Heart right ventricle (tissue), 16 donors: ENCODE results near the gene CX3CR1. TPM values are rescaled to one million over a fixed set of nuclear protein-coding genes. Genes with fewer than 3 reads are reported as not detected.
A peak's percentile ranks its signal among the peaks of the same experiment; 100 is the strongest.

Experiments used
- ATAC-seq, 8 donors: fragments of 200-7000 bp; cut with Tn5 transposase; one replicate each; pipeline ENCODE4 v1.9.1; 2020; ENCODE audit warnings: mild to moderate bottlenecking in 8 of 8, moderate library complexity in 8 of 8, moderate number of reproducible peaks in 1 of 8
- DNase-seq, 2 donors: peaks; one replicate each; pipeline ENCODE4 v3.0.0-alpha.2; 2020
- H3K27ac ChIP-seq, 10 donors: fragments of 200-600 bp; sonication (generic) in 2 of 10; one replicate each; pipeline versions ENCODE4 v1.5.0 to v1.8.0; 2020 to 2022; ENCODE audit warnings: mild to moderate bottlenecking in 3 of 10
- H3K27me3 ChIP-seq, 7 donors: fragments of 200-600 bp; one replicate each; pipeline ENCODE4 v1.8.0; 2021 to 2022; ENCODE audit warnings: mild to moderate bottlenecking in 2 of 7
- H3K36me3 ChIP-seq, 9 donors: fragments of 200-600 bp; sonication (generic) in 1 of 9; one replicate each; pipeline versions ENCODE4 v1.5.0 to v1.8.0; 2020 to 2022; ENCODE audit warnings: mild to moderate bottlenecking in 2 of 9
- H3K4me1 ChIP-seq, 9 donors: fragments of 200-600 bp; sonication (generic) in 1 of 9; one replicate each; pipeline versions ENCODE4 v1.5.0 to v1.8.0; 2020 to 2022; ENCODE audit warnings: mild to moderate bottlenecking in 4 of 9
- H3K4me3 ChIP-seq, 10 donors: fragments of 200-600 bp; sonication (generic) in 2 of 10; one replicate each; pipeline versions ENCODE4 v1.5.0 to v1.8.0; 2020 to 2022; ENCODE audit warnings: mild to moderate bottlenecking in 7 of 10, moderate library complexity in 2 of 10
- H3K9me3 ChIP-seq, 11 donors: fragments of 200-600 bp in 10 of 11; sonication (generic) in 2 of 11; one replicate each; pipeline versions ENCODE4 v1.5.0 to v1.8.0; 2013 to 2022; ENCODE audit warnings: mild to moderate bottlenecking in 2 of 11, control low read depth in 1 of 11, moderate library complexity in 1 of 11
- CTCF ChIP-seq, 9 donors: fragments of 200-600 bp; sonication (generic) in 2 of 9; IDR thresholded peaks; one replicate each; pipeline versions ENCODE4 v1.5.0 to v1.8.0; 2021 to 2022; ENCODE audit warnings: antibody characterized with exemption in 9 of 9, mild to moderate bottlenecking in 5 of 9, moderate library complexity in 1 of 9
- WGBS, 2 donors: extraction: QIAGEN DNeasy Blood & Tissue Kit; methylation state at CpG; one replicate each; pipeline ENCODE4 v1.1.7; 2013; ENCODE audit warnings: inconsistent platforms in 1 of 2; 5-methylcytosine and 5-hydroxymethylcytosine counted together
- intact Hi-C, 10 donors: fragments of 100-400 bp; cut with DNase I; formaldehyde crosslinking; loops; one replicate each; pipeline versions ENCODE4 v1.11.1 to v1.14.2; 2022
- polyA plus RNA-seq, 2 donors: library from polyadenylated mRNA; stranded (reverse); fragments of 200-250 nt; gene quantifications; one replicate each; pipeline ENCODE4 v1.2.3, GENCODE V29; 2013
- total RNA-seq, 10 donors: library from RNA; stranded (reverse); fragmentation: NEBNext Ultra II Directional in 3 of 10; extraction: Animal tissue kit (Norgen Biotek cat#: 25700) in 3 of 10; gene quantifications; one replicate each; pipeline versions ENCODE4 v1.2.1 to v1.2.4, GENCODE V29; 2021 to 2023
- donor health status: Arrhythmogenic right ventricular cardiomyopathy.
- donor health status: ischemic (EF 13 %, LVEDD 7.1; RV severe dilation, severe dysfunction).
- donor health status: healthy with polysubstance abuse.
- donor health status: DM: no; HTN: yes; CAD: no.
- donor health status: DM: no; HTN: no; CAD: no.
- donor health status: ischemic (EF 25% LVEDD 6.9; RV normal size, moderate dysfunction).
- donor health status: ischemic (EF 25% LVEDD 5.7; RV mildly dilated, moderate dysfunction).
- donor health status: healthy.
- donor health status: DM: yes; HTN: yes; CAD: no.
- donor health status: Ischemic cardiomyopathy.
- donor health status: ischemic (EF 35%, LVEDD 5.7; RV mildly dilated, moderate dysfunction).
- donor health status: nonischemic (EF 11% LVEDD 7.7; RV severe dilation, severe dysfunction).
- donor health status: DM: yes; HTN: yes; CAD: no.
- donor health status: PGD.
- donor health status: ischemic (EF 29% LVEDD 5.4; RV normal size, mild dysfunction).
- donor health status: nonischemic (EF 23%, LVEDD 6.1; RV moderate dilation, normal function).

The CX3CR1 gene
- total and polyA plus RNA-seq, 12 donors: 0.12 to 6.9 (median 0.88) TPM

DNA sequence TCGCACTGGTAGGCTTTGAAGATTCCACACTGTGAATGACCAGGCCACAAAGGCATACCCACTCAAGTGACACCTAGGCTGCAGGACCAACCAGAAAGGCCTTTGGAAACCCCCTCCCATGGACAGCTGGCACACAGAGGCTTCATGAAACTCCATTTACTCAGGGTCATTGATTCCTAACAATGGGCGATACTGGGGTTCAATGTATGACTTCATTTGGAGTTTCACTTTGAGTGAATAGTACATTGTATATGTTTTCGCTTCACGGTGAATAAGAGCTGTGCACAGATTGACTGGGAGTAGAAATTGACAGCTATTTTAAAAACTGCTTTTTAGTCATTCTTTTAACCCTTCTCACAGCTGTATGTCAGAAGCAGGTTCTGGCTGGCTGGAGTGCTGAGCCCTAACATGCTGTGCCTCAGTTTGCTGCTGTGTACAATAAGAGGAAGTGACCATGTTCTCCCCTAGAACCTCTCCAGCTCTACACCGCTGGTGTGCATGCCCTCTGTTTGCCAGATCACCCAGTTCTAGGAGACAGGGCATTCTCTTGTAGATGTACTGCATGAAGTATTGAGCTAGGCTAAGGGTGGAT is 15.4 kb upstream of the CX3CR1 start:
- H3K27ac ChIP-seq: no peak overlapping the region
- WGBS, 2 donors: 86 to 92% methylated on average over 5 of the region's 5 CpGs

GRCh38 chr3:39294446-39295183 is 14.8 kb upstream of the CX3CR1 start:
- no peak for TF ChIP-seq CTCF (IDR thresholded peaks at IDR 0.05)
- no peaks in the 10 kb centered on the region for H3K4me1 ChIP-seq
- intact Hi-C loops: loop anchor here in 5 of 10 donors (5.0 kb wide), 4 partner anchors 87 to 192 kb away; partner anchors contain the start of genes GORASP1 (in 1 of the 5) and TTC21A (in 1 of the 5)
- 69 to 76% methylated on average over 10 of the region's 10 CpGs for WGBS, 2 donors
- H3K9me3 ChIP-seq: peaks cover 0 to 15% (median 6%) of the 10 kb centered on the region in 11 donors
- ATAC-seq (peak in 3 of 8 donors; percentile 19 to 46 (median 27)), DNase-seq (no peak)
- H3K27me3 ChIP-seq: no peaks in the 10 kb centered on the region
- H3K4me3 ChIP-seq: no peak overlapping the region
- H3K36me3 ChIP-seq: no peaks in the 10 kb centered on the region
- no peak overlapping the region for H3K27ac ChIP-seq

More for the DNA sequence above, 15.4 kb upstream of the CX3CR1 start:
- intact Hi-C loops: no loop called here
- H3K9me3 ChIP-seq: peaks cover 0 to 22% (median 6%) of the 10 kb centered on the region in 11 donors
- no peak for TF ChIP-seq CTCF (IDR thresholded peaks at IDR 0.05)
- no peak for ATAC-seq
- H3K36me3 ChIP-seq: no peaks in the 10 kb centered on the region
- H3K4me1 ChIP-seq: no peaks in the 10 kb centered on the region
- no peaks in the 10 kb centered on the region for H3K27me3 ChIP-seq
- DNase-seq: no peak
- H3K4me3 ChIP-seq: no peak overlapping the region

DNA sequence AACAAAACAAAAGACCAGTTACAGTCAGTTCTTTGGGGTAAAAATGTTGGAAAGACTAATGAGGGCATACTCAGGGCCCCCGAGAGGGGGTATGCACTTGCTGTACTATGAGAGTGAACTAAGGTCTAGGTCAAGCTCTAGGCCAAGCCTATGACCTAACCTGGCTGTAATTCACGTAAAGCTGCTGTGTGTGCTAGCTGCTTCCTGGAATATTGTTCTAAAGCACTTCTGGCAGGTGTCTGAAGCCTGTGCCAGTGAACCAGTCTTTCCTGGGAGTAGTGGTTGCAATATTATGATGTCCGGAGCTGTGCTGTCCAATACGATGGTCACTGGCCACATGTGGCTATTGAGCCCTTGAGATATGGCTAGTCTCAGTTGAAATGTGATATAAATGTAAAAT is 13.1 kb upstream of the CX3CR1 start:
- H3K4me1 ChIP-seq: peaks cover 0 to 3% (median 0%) of the 10 kb centered on the region in 9 donors
- DNase-seq: no peak
- H3K9me3 ChIP-seq: no peaks in the 10 kb centered on the region
- TF ChIP-seq CTCF (IDR thresholded peaks at IDR 0.05): no peak
- intact Hi-C loops: loop anchor here in 5 of 10 donors (5.0 kb wide), 4 partner anchors 86 to 191 kb away; partner anchors contain the start of genes GORASP1 (in 1 of the 5) and TTC21A (in 1 of the 5)
- no peak for ATAC-seq
- WGBS, 2 donors: 75 to 85% methylated on average over 4 of the region's 4 CpGs
- no peaks in the 10 kb centered on the region for H3K36me3 ChIP-seq
- H3K27ac ChIP-seq: no peak overlapping the region
- H3K4me3 ChIP-seq: no peak overlapping the region
- H3K27me3 ChIP-seq: no peaks in the 10 kb centered on the region

- H3K36me3 ChIP-seq: no peaks in the 10 kb centered on the region
- H3K27me3 ChIP-seq: no peaks in the 10 kb centered on the region
- H3K9me3 ChIP-seq: no peaks in the 10 kb centered on the region
- intact Hi-C loops: loop anchor here in 5 of 10 donors (5.0 kb wide), 4 partner anchors 85 to 190 kb away; partner anchors contain the start of genes GORASP1 (in 1 of the 5) and TTC21A (in 1 of the 5)
- 18 to 19% methylated on average over 5 of the region's 5 CpGs for WGBS, 2 donors
- DNase-seq (peak; percentile 62 to 69), ATAC-seq (peak; percentile 48 to 69 (median 58))
- no peak overlapping the region for H3K27ac ChIP-seq
- no peak overlapping the region for H3K4me3 ChIP-seq
- peaks cover 0 to 3% (median 0%) of the 10 kb centered on the region in 9 donors for H3K4me1 ChIP-seq
- peak; percentile 83 to 96 (median 94) for TF ChIP-seq CTCF (IDR thresholded peaks at IDR 0.05)
Observed at GRCh38 chr3:39291903-39292329, 12.1 kb upstream of the CX3CR1 start.
